SK-N-MC (cell line): ENCODE results near the gene TBC1D19.

Source experiments
- EZH2 ChIP-seq: fragments of 200-600 bp; sonication (generic); IDR thresholded peaks from one replicate; pipeline ENCODE4 v1.6.1; 2017; ENCODE audit warnings: antibody characterized with exemption
- POLR2AphosphoS5 ChIP-seq: IDR thresholded peaks from 2 replicates; pipeline ENCODE4 v1.6.1; 2012; ENCODE audit warnings: mild to moderate bottlenecking, low read depth, low read length, borderline replicate concordance

- TF ChIP-seq EZH2 (no peak), POLR2AphosphoS5 (no peak)
Observed at GRCh38 chr4:26779224-26779623, 195.3 kb downstream of the TBC1D19 start.
